Activated CD4-positive, alpha-beta T cell treated with anti-CD3 and anti-CD28 coated beads, Interleukin-2, amount 50 U/mL, for 16 hours (primary cell): ENCODE measurements around the gene AAK1.
"Not testable (repeated sequence)": the region's sequence is repeated elsewhere in the genome, so short reads cannot be mapped to it uniquely, and the experiment has no call there.

Source experiments
- DNase-seq: peaks from one replicate; pipeline ENCODE4 v3.0.0-alpha.2; 2020

AAK1 gene

DNA sequence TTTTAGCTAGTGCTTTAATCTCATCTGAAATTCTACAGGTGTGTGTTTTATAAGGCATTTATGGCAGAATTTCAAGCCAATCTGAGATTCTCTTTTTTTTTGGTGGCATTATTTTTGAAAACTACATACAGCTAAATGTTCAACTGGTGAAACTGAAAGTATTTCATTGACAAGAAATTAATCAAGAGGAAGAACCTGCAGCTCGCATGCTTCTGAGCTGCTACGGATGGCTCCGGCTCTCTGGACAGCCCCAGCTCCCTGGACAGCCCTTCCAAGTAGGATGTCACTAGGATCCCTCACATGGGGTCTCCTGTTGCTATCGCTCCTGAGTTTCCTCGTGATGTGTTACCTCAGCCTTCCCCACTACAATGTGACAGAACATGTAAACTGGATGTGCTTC lies 46.4 kb downstream of the AAK1 start:
- DNase-seq: no peak

DNA sequence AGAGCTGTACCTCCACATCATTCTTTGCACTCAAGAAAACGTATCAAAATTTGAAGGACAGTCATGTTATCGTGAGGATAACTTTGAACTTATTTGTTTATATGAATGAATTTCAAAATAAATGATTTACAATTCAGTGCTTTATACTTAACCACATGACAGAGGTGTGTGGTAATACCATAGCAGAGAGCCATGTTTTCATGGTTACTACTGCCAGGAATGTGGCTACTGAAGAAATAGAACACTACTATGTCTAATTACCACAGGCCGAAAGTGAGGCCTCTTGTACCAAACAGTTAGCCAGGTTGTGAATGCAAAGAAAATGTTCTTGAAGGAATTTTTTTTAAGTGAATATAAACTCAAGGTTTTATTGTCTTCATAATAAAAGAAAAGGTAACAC lies 49.2 kb downstream of the AAK1 start:
- DNase-seq: no peak

DNA sequence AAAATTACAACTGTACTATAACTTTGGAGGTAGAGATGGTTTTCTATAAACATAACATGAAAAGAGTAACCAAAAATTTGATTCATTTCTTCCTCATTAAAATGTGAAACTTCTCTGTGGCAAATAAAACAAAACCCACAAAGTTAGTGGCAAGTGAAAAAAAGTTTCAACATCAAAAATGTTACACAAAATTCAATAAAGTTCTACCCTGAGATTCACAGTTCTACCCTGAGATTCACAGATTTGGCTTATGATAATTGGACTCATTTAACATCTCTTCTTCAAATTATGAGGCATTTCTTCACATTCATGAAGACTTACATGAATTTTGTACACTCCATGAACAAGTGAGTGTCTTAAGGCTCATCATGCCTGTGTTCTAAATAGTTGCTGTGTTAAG lies 51.0 kb downstream of the AAK1 start:
- DNase-seq: no peak

DNA sequence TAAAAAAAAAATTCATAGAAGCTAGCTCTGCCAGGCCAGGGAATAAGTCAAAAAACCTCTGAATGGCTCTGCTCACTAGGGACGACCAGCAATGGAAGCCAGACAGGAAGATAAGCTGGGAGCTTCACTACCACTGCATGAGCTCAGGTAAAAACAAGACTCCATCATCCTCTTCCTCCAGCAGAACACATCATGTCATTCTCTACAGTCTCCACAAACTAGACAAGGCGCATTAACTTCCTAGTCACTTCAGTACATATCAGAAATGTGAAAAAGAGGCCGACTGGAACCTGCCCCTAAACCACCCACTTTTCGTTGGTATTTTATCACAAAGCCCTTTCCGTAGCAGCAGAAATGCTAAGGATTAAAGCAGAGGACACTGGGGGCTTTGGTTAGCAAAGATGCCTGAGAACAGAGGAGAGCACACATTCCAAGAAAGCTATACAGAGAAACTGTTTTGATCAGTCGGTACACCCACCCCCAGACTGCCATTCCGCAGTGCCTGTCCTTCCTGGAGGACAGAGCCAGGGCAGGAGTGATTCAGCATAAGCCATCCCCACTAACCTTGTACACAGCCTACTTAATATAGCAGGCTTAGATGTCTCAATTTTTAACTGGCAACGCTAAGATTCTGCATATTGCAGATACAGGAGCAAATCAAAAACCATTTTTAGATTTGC lies 53.4 kb downstream of the AAK1 start:
- no peak for DNase-seq

DNA sequence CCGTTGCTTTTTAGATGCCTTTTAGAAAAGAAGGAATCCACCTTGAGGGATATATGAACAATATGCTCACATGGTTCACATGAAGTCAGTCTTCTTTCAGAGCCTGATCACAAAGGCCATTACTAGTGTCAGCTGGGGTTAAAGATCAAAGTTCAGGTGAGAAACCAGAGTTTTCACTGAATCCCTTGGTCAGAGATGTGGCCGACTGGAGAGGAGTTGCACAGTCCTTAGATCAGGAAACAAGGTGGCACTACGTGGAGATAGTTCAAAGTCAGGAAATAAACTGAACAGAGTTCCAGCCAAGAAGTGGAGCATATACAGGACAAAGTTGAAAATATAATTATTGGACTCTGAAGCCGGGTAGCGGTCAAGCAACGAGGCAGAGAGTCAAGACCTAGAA lies 54.6 kb downstream of the AAK1 start:
- DNase-seq: no peak

DNA sequence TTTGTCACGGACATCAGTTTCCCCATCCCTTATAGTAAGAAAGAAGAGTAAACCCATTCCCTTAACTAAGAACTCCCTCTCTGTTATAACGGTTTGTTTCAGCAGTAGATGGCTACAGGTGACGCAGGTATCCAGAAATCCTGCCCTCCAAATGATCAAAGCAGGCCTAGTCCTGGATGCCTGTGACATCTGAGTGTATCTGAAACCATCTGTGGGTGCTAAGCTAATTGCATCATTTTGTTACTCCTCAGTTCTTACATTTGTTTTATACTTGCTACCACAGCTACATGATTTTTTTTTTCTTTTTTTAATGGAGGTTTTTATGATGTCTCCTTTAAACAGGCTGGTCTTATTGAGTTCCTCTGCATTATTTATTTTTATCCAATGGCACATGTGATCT lies 55.1 kb downstream of the AAK1 start:
- no peak for DNase-seq

DNA sequence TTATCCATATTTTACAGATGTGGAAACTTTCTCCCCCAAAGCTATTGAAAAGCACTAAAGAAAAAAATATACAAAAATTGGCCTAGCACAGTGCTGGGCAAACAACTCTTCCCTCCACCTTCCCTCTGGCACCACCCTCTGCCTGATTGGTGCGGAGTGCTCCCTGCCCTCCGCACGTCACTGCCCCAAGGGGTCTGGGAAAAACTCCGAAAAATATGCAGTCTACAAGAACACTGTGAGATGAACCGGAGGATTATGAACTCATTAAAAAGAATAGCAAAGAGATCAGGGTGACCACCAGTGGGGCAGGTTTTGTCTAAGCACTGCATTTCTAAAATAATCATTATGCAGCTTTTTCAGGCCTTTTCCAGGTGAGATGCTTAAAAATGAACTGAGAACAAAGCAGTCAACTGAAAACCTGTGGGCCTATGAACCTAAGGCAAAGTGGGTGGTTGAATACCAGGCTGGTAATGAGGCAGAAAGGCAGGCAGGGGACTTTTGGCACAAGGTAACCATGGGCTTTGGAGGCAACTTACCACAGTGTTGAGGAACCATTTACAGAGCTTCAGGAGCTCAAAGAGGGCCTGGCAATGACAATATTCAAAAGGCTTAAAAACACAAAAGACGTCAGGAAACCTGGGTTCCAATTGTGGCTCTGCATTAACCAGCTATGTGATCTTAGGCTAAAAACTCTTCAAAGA lies 57.5 kb downstream of the AAK1 start:
- DNase-seq: no peak

DNA sequence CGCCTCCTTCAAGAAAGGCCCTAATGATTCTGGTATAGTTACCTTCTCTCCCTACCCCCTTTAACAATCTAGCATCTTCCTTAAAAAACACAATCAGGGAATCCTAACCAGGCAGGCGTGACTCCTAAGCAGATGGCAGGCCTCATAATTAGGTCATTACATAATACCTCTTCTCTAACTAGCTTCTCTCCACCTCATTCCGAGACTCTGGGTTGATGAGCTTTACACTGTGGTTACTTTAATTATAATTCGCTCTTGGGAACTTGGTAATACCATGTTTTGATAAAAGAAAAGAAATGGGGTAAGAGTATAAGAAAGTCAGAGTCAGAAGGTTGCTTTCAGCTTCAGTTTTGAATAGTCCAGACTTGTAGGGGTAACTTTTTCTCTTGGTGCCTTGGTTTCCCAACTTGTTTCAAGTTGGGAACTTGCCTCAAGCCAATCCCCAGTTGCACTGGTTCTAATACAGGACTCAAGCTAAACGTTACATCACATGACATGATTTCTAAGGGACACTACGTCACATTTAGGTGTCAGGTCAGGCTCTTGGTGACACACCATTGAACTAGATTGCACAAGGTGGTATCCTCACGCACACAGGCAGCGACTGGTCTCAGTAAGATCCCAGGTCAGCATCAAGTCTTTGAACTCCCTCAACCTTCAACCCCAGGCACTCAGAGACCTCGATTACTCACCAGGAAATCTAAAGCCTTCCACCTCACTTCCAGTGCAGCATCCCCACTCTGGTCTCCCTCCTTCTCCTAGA lies 59.2 kb downstream of the AAK1 start:
- DNase-seq: no peak

DNA sequence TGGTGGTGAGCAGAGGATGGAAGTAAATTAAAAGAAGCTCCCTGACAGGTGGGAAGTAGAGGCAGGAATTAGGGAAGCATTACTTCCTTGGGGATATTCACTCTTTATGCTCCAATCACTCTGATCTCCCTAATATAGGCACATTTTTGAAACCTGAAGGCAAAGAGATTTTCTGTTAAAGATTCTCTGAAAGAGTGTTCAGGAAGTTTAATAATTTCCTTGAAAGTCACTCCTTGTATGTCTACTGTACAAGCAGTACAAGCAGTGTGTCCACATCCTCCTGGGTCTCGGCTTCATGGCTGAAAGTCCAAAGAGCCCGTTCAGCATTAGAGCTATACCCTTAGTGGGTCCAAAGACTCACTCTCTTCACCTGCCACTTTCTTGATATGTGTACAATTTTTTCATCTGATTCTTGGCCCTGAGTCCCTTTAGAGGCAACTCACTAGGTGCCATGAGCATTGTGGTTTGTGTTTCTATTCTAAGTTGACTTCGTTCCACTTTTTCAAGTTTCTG lies 60.2 kb downstream of the AAK1 start:
- DNase-seq: no peak

DNA sequence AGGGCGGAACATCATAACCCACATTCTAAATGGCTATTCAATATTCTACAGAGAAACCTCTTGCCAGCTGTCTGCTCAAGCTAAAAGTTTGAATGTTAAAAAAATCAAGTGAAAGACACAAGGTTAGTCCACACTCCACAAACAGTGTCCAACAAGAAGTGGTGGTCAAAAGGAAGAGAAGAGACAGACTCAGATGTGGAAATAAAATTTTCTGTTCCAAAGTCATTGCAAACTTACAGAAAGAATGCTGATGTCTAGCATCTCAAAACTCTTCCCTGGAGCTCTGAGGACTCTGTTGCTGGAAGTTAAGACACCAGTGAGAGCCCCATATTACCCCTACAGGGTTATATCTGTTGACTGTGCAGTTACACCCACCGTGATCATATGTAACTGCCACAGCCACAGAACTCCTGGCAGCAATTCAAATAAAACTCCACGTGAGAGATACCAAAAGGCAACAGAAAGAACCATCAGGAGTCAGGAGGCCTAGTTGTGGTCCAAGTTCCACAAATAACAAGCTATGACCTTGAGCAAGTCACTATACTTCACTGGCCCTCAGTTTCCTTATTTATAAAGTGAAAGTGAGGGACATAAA lies 60.9 kb downstream of the AAK1 start:
- DNase-seq: no peak

DNA sequence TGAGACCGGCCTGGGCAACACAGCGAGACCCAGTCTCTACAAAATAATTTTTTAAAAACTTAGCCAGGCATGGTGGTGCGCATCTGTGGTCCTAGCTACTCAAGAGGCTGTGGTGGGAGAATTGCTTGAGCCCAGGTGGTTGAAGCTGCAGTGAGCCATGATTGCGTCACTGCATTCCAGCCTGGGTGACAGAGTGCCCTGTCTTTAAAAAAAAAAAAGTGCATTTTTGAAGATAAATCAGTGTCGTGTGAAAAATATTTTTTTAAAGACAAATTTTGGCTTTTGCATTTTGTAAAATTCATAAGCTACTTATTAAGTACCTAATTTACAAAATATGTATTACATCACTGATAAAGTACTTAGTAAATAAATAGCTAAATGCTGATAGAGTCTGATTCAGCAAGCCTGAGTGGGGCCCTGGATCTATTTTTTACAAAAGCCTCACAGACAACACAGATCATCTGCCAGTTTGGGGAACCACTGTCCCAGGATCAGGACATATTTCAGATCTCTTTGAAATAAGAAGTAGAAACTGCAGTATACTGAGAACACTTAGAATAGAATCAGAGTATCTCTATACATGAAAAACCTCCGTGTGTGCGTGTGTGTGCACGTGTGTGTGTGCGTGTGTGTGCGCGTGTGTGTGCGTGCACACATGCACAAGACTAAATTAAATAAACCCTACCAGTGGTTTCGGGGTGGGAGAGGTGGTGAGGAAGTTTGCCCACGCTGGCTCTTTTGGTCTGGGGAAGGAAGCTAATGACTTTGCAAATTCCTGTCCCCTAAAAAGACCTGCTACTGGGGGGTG lies 61.6 kb downstream of the AAK1 start:
- no peak for DNase-seq

DNA sequence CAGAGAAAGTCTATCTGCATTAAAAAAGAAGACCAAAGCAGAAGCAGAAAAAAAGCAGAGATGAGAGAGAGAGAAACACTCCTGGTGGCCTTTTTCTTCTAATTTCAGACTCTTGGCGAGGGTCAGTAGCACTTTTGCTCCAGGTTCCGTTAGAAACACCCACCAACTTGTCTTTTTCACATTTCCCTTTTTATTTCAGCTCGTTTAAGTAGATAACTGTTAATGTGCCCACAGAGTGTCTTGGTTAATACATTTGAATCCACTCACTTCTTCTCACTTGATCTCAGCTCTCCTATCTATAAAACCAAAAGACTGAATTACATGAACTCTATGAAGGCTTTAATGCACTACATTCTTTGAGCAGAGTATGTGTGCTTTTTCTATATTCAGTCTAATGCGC lies 63.1 kb downstream of the AAK1 start:
- DNase-seq: no peak

DNA sequence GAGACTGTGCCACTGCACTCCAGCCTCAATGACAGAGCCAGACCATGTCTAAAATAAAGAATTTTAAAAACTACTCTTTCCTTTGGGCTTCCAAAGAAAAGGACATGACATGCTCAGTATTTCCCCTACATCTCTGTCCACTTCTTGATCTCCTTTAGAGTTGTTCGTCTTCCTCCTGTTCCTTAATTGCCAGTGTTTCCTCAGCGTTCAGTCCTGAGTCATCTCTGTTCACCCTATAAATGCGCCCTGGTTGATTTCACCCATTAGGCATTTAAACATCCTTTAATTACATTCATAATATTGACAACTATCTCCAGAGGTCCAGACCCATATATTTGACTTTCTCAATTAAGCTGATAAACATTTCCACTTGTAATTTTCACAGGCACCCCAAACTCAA lies 64.0 kb downstream of the AAK1 start:
- no peak for DNase-seq

DNA sequence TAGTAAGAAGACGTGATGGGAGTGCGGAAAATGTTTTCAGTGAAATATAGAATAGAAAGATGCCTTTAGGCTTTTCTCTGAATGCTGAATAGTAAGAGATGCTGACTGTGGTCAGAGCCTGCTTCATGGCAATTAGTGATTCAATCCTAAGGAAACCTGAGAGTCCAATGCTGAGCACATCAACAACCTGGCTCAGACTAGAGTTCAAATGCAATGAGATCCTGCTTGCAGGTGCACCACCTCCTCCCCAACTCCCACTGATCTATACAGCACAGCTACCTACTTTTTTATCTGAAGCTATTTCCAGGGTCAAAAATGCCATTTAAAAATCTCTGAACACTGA lies 65.4 kb downstream of the AAK1 start:
- no peak for DNase-seq

DNA sequence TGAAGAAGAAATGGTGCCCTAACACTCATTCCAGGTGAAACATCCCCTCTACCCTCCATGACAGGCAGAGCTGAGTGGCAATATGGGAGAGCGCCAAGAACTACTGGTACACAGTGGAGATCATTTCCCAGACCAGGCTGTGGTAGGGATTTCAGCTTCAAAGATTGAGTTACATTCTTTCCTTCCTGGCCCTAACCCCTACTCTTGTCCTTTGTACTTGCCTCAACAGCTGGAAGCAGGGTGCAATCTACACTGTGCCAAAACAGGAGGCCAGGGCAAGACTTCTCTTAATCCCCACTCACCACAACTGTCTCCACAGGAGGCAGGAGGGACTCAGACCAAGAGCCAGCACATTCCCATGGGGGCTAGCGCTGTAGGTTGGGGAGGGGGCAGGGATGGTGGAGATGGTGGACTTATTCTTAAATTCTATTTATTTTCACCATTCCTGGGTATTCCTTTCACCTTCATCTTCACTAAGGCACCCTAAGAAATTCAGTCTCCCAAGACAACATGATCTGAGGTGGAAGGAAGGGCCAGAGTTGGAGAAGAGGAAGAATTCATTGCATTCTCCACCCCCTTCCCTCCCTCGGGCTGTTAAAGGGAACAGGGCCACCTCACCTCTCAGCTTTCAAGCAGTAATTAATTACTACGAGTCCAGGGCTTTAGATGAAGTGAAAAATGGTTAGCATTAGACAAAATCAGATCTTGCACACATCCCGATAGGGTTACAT lies 65.9 kb downstream of the AAK1 start:
- DNase-seq: no peak

DNA sequence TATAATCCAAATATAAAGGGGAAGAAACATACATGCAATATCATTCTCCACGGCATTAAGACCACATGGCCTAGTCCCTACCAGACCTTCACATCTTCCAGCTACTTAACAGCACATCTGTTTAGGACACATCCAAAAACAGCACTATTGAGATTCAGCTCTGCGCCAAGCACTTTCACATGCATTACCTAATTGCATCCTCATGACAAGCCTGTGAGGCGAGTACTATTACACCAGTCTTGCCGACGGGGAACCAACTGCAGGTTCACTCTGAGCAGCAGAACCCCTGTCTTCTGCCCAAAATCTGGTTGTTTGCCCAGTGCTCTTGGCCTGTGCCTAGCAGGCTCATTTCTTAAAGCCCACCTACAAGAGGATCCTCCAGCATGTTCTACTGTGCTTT lies 66.7 kb downstream of the AAK1 start:
- no peak for DNase-seq

DNA sequence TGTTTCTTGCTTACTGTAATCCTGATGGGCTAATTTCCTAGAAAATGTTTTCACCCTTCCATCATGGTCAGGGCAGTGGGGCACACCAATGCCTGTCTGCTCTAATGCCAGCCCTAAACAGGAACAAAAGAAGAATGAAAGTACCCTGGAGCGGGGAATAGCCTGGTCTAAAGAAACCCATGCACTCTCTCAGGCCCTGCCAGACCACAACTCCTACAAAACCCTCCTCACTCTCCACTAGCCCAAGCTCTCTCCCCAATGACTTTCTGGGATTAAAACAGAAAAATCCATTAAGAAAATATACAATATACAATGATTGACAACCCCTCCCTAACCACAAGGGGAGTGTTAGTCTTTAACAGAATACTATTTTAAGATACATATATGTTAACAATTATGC lies 67.6 kb downstream of the AAK1 start:
- no peak for DNase-seq

DNA sequence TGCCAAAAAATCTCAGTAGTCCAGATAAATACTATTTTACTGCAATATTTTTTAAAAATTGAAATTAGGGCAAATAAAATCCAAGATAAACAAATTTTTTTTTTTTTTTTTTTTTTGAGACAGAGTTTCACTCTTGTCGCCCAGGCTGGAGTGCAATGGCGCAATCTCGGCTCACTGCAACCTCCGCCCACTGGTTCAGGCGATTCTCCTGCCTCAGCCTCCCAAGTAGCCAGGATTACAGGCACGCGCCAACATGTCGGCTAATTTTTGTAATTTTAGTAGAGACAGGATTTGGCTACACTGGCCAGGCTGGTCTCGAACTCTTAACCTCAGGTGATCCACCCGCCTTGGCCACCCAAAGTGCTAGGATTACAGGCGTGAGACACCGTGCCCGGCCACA lies 68.2 kb downstream of the AAK1 start:
- not testable (repeated sequence) for DNase-seq

DNA sequence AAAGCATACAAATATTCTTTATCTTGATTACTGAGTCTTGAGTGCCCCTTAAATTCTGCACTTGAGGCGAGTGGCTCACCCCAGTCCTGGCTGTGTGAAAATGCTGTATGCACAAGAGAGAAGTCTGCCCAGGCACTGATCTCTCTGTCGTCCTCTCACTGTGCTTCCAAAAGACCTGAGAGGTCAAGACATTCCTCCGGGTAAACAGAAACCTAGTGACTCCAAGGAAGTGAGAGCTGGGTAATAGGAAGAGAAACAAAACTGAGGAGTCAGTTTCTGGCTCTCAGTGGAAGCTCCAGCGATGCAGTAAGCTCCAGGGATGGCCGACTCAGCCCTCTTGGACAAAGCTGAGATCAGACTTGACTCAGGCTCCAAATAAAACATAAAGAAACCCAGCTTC lies 70.9 kb downstream of the AAK1 start:
- DNase-seq: no peak

DNA sequence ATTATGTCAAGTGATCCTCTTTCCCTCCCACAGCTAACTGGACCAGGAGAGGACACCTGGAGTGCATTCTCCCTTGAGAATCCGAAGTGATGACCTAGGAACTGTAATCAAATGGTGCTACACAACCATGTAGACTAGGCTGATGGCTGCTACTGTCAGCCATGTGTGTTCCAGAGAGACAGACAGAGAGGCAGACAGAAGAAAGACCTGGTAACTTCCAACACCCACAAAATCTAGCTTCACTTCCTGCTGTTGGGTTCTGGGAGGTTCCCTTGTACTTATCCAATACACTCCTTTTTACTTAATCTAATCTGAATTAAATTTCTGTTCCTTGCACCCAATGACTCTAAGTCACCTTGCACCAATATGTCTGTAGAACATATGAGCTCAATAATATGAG lies 72.3 kb downstream of the AAK1 start:
- DNase-seq: no peak

DNA sequence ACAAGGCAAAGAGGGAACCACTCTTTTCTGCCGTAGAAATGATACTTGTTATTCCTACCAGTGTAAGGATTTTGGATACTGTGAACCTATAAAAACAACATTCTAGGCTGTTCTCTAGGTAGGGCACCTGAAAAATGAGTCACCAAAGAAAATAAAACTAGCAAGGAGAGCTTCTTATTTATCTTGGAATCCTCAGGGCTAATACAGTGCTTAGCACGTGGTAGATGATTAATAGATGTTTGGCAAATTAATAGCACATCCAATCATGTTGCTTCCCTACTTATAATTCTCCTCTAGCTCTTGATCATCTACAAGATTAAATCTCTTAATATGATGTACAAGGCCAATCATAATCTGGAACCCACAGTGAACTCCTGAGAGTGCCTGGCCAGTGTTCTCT lies 73.1 kb downstream of the AAK1 start:
- no peak for DNase-seq

DNA sequence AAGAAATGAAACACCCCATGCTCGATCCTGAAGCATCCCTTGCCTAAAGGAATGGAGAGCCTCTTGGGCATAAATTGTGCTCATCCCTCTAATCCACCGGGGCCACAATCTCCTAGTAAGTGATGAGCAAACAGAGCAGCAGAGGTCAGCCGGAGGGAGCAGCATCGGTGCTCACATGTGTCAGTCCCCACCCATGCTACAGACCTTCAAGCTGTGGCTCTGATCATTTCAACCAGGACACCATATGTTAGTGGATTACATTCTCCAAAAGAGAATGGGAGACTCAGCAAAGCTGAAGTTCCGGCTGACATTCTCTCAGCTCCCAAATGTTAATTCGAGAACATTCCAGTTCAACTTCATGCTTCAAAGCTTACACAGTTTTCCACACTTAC lies 75.6 kb downstream of the AAK1 start:
- DNase-seq: no peak
